Activated CD8-positive, alpha-beta memory T cell treated with anti-CD3 and anti-CD28 coated beads for 24 hours (primary cell): ENCODE measurements around the gene FAM219A.
"Not testable (repeated sequence)": the region's sequence is repeated elsewhere in the genome, so short reads cannot be mapped to it uniquely, and the experiment has no call there.

ENCODE experiments used
- DNase-seq: peaks from one replicate; pipeline ENCODE4 v3.0.0-alpha.2; 2020

Gene FAM219A

DNA sequence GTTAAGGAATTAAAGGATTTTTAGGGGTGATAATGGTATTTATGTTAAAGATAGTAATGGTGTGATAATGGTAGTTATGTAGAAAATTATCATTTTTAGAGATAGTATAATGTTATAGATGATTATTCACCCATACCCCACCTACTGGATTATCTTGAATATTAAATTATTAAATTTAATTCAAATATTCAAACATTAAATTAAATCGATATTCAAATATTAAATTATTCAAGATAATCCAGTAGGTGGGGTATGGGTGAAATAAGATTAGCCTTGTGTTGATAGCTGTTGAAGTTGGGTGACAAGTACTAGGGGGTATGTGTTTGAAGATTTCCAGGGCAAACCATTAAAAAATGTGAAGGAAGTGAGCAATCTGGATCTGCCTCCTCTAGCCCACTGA lies 15.6 kb downstream of the FAM219A start:
- DNase-seq = no peak

DNA sequence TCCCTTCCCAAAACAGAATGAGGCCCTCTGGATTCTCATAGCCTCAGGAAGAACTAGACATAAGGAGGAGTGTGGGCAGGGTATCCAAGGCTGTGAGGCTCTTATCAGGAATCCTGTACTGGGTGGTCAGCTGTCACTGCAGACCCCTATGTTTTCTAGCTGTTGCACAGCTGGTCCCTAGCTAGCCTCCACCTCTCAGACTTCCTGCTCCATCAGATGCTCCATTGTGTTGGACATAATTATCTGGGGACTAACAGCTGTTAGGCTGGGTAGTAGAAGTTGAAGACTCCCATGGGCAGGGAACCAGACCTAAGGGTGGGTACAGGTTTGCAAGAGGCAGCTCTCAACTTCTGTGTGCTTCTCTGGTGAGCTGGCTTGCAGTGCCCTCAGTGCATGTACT lies 18.4 kb downstream of the FAM219A start:
- no peak for DNase-seq

DNA sequence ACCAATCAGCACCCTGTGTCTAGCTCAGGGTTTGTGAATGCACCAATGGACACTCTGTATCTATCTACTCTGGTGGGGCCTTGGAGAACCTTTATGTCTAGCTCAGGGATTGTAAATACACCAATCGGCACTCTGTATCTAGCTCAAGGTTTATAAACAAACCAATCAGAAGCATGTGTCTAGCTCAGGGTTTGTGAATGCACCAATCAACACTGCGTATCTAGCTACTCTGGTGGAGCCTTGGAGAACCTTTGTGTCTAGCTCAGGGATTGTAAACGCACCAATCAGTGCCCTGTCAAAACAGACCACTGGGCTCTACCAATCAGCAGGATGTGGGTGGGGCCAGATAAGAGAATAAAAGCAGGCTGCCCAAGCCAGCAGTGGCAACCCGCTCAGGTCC lies 19.9 kb downstream of the FAM219A start:
- not testable (repeated sequence) for DNase-seq

DNA sequence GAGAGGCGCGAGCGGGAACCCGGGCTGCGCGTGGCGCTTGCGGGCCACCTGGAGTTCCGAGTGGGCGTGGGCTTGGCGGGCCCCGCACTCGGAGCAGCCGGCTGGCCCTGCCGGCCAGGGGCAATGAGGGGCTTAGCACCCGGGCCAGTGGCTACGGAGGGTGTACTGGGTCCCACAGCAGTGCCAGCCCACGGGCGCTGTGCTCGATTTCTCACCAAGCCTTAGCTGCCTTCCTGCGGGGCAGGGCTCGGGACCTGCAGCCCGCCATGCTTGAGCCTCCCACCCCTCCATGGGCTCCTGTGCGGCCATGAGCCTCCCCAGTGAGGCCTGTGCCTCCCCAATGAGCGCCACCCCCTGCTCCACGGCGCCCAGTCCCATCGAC lies 20.5 kb downstream of the FAM219A start:
- not testable (repeated sequence) for DNase-seq

DNA sequence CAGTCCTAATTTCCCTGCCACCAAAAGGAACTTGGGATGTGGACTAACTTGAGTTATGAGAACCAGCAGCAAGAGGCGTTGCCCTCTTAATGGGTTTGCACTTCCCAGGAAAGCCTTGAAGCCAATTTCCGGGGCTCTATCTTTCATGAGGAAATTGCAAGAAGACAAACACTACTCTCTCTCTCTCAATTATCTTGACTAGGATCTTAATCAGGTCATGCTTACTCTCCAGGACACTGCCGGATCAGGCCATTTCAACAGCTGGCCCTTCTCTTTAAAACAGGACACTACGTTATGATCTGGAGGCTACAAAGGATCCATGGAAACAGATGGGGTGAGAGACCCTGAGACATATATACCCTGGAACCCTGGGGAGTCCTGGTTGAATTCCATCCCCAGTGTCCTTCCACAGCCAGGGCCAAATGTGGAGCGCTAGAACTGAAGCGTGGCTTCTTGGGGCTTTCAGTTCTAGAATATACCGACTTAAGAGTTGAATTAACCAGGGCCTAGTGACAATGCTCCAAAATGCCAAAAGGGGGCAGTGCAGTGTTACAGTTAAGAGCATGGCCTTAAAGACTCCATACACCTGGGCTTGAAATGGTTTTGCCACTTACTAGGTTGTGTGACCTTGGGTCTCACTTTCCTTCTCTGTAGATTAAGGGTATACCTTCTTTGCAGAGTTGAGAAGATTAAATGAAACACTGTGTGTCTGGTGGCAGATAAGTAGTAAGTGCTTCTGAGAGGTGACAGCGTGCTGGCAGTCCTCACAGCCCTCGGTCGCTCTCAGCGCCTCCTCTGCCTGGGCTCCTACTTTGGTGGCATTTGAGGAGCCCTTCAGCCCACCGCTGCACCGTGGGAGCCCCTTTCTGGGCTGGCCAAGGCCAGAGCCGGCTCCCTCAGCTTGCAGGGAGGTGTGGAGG lies 21.1 kb downstream of the FAM219A start:
- DNase-seq = peak; percentile 75

DNA sequence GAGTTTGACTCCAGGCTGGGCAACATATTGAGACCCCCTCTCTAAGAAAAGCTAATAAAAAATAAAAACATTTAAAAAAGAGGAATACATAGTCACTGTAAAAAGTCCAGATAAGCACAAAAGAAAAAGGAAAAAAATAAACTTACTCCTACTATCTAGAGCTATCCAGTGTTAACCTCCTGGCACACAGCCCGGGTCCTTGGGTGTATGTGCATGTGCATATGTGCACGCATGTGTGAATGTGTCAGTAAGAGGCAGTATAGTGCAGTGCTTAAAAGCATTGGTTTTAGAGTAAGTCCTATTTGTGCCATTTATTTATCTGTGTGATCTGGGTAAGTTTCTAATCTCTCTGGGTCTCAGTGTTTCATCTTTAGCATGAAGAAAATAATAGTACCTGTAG lies 26.7 kb downstream of the FAM219A start:
- no peak for DNase-seq

DNA sequence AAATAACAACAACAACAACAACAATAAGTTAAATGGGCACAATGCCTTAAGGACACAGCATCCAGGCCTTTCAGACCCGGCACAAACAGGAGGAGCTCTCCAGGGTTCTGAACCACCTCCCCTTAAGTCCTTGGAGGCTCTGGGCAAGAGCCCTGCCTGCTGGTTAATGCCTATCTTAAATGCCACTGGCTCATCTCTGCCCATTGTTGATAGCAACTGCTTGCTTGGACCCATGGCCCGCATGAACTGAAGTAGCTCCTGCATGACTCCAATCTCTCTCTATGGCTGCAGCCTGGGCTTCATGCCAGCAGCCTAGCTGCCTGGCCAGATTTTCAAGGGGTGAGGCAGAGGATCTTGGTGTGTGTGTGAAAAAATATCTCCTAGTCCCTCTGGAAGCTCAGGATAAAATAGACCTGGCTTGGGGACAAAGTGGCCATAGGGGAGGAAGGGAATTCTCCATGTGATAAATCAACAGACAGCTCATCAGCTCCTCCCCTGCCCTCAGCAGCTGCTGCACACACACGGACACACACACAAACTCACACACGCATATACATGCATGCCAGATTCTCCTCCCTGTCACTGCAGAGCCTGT lies 27.4 kb downstream of the FAM219A start:
- no peak for DNase-seq

DNA sequence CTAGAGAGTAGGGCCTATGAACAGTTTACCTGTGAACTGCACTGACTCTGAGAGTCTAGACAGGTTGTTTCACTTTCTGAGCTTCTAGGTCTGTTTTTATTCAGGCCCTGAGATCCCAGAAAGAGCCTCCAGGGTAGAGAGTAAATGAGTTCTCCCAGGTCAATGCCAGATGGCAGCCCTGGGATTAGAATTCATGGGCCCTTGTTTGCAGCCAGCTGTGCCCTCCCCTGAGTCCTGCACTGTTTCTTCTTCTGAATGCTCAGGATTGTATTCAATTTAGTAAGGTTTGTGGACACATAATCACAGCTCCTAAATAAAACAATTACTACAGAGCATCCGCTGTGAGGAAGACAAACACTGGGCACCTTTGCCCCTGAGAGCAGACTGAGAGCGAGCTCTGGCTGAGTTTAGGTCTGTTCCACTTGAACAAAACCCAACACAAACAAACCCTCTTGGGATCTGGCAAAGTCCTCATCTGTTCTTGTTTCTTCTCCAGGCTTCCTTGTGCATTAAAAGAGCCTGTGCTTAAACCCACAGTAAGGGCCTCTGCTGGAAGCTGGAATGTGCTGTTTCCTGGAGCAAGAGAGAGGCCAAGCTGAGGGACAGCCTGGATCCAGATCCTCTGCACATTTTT lies 29.9 kb downstream of the FAM219A start:
- DNase-seq = no peak

DNA sequence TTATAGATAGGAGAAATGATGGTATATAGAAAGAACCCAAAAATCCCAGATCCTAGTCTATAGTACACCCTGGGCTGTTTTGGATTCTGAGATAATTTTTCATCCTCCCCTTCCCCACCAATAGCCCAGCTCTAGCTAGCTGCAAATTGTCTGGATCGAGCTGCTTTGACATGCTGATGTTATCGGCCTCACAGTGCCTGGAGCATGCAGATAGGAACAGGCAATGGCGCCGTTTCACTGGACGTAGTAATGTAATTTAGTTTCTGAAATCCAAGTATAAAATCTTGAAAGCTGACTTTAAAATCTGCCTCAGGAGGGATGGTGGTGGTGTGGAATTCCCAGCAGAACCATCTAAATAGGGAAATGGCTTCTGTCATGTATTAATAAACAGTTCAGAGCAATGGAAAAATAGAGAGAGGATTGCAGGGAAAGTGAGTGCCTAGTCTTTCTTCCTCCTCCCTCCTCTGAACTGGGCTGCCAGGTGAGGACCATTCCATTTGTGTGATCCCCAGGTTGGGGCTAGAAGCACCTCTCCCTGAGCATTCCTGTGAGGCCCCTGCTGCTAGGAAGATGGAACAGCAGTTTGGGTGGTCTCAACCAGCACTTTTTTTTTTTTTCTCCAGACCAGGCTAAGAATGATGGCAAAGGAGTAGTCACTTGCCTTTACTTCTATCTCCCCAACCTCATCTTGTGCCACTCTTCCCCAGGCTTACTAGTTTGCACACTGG lies 31.9 kb downstream of the FAM219A start:
- DNase-seq = no peak

DNA sequence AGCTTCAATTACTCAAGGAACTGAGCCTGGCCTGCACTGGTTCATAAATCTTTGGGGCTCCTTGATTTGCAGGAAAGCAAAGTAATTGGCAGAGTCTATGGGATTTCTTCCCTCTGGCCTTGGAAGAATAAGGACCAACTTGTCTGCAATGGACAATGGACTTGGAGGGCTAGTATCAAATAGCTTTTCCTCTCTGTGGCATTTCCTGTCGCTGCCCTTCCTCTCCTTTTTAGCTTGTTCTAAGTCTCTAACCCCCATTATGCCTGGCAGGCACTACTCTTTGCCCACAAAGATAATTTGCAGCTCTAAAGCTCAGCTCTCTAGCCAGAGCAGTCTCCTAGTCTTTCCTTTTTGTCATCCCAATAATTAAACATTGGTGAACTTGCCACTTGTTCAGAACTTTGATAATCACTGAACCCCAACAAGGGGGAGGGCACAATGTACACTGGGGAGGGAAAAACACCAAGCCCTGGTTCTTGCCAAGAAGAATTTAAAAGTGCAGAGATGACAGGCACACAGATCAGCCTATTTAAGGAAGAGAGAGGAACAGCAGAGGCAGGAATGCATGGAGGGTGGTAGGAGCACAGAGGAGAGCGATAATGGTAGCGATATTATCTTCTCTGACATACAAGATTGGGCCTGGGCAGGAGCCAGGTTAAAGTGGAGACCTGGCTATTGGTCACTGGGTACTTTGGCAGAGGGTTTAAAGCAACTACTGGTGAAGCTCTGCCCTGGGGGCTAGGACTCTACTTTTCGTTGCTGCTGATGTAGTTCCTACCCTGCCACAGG lies 38.5 kb downstream of the FAM219A start:
- DNase-seq = no peak

DNA sequence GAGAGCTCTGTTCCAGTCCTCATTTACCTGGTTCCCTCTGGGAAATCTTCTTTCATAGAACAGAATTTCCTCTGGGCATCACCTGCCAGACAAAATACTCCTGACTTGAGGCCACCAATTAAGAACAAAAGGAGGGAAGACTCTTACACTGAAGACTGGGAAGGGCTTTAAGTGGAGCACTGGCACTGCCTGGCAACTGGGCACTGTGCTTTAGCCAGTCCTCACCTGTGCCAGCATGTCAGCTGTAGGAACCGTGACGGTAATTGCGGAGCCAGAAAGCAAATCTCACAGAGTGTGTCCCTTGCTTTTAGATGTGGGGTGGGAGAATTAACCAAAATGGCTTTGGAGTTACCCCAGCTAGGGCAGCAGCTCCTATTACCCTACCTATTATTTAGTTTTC lies 40.6 kb downstream of the FAM219A start:
- DNase-seq = no peak

DNA sequence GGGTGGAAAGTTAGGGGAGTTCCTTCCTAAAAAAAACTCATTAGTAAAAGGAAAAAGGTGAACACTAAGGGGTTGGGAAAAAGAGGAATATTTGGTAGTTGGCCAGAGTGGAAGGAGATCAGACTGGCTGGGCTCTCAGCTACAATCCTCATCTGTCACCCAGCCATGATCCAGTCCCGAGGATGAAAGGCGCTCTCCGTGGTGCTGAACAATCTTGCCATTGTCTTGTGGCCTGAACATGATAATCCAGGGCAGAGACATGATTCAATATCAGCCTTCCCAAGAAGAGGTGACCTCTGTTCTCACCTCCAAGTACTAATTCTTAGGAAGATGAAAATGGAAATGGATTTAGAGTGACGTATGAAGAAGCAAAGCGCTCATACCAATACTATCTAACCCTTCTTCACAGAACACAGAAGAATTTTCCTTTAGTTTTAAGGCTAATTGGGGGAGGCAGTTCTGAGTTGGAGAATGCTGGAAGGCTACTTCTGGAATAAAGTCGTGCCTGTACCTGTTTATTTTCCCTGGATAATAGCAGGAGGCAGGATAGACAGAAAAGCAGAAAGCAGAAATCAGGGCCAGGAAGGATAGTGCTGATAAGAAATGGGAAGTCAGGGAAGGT lies 45.0 kb downstream of the FAM219A start:
- no peak for DNase-seq

DNA sequence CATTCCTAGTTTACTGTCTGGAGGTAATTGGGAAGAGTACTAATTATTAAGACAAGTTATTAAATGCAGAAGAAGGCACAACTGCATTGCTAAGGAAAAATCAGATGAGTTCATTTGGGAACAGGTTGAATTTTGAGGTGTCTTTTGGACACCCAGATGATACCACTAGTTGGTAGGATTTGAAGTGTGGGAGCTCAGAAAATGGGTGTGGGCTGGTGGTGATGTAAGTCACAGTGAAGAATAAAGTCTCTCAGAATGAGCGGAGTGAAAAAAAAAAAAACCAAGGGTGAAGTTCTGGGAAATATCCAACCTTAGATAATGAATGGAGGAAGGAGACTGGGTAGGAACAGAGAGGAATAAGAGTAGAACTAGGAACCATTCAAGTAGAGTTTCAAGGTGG lies 46.0 kb downstream of the FAM219A start:
- no peak for DNase-seq

DNA sequence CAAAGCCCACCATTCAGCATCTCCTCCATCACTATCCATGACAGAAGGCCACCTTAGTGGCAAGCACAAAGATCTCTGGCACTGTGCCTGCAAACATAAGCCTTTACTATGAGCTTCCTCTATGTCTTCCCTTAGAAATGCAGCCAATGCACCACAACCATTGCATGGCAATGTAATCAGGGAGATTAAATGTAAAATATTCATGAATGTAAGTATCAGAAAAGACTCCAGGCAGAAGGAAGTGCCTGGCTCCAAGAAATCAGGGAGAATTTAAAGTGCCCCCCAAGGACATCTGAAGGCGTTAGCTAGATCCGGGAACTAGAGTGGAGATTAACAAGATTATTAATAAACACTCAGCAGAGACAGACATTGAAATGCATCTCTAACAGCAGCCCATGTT lies 49.2 kb downstream of the FAM219A start:
- no peak for DNase-seq

DNA sequence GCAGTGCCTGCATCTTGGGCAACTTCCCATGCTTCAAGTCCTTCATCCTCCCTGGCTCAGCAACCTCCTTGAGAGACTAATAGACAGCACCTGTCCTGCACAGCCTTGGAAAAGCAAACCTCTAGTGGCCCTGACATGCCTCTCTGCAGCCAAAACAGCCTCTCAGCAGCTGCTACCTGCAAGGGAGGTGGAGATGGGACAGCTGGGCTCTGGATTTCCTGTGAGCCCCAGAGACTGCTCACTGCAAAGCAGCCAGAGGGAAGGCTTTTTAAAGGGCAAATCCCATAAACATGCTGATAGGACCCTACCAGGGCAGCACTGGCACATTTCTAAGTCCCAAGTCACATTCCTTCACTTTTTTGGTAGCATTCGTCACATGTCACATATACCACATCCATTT lies 50.2 kb downstream of the FAM219A start:
- peak; percentile 37 for DNase-seq

DNA sequence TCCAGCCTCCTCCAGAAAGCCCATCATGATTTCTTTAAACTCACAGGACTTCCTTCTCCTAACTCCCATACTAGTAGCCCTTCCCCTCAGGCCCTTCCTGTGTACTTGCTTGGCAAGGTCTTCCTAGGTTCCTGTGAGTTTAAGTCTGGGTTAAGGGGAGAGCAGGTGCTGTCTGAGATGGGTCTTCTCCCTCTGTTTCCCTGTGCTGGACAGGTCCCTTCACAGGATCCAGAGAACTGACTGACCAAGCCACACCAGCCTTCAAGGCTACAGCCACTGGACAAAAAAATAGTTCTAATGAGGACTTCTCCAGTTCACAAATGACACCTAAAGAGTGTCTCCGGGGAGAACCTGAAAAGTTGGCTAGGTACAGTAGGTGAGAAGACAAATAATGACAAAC lies 52.2 kb downstream of the FAM219A start:
- DNase-seq = no peak

DNA sequence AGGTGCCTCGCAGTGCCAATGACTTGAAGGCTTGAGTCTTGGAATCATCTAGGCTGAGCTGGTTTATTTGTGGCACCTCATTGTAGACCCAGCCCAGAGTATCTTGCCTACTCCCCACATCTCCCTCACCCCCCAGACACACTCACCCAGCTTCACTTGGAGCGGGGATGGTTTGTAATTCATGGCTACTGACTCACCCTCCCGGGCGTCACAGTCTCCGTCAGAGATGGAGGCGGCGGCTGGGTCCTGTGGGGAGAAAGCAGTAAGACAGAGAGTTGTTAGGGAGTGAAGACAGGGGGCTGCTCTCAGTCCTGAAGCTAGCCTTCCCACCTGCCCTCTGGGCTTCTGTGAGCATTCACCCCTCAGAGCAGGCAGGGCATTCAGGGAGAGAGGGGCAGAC lies 52.7 kb downstream of the FAM219A start:
- no peak for DNase-seq

DNA sequence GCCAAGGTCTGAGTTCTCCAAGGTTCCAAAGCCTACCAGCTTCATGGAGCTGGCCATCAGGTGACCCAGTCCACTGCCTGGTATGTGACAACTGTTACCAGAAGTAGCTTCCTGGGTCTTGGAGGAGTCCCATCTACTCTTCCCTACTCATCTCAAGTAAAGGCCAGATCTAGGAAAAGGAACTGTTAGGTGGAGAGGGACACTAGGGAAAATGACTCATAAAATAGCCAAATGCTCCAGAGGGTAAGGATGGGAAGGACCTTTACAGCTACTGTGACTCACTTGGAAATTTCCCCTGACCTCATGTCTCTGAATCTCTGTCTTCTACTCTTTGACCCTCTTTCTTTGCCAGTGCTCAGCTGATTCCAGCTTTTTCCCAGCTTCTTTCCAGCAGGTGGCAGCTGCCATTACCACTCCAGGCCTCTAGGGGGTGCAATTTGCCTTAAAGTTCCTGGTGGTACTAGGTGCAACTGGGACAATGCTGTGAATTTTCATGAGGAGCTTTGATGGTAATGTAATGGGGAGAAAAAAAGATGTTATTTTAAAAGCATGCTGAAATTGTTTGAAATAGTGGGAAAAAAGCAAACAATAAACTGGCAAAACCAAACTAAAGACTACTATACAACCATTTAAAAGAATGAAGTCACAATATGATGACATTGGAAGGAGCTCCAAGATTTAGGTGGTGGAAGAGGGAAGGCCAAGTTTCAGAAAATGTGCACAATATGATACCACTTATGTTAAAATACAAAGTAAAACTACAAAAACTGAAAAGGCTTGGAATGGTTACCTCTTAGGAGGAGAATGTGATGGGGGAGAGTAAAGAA lies 54.6 kb downstream of the FAM219A start:
- DNase-seq = peak; percentile 71

DNA sequence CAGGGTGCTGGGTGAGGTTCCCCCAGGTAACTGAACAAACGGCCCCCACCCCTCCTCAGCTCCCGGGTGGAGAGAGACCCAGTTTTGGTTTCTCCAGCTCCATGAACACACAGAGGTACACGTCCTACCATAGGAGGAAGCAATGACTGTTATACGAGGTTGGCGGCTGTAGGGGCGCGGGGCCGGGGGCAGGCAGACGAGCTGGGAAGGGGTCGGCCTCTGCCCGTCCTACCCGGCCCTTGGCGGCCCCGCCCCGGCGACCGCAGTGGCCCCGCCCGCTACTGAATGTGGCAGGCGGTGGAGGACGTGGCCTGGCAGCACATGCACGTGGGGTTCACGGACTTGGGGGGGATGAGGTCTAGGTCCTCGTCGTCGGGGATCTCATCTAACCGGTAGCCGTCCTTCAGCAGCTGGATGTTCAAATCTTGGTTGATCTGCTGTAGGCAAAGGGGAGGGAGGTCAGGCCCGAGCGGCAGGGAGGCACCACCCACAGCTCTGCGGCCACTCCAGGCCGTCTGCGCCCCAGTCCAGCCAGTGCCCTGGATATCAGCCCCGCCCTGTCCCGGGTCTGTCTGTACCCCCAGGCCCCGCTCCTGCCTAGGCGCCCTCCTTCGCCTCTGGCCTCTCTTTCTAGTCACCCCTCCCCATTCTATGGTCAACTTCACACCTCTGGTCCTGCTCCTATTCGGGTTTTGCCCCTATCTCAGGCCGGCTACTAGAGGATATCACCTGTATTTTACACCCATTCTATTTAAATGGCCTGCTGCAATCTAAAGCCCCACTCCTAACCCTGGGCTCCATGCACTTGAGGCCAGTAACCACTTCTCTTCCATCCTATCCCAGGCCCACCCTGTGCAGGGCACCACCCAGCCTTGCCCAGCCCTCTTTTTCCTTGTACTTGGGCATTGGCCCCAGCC lies 57.4 kb downstream of the FAM219A start:
- DNase-seq = no peak

DNA sequence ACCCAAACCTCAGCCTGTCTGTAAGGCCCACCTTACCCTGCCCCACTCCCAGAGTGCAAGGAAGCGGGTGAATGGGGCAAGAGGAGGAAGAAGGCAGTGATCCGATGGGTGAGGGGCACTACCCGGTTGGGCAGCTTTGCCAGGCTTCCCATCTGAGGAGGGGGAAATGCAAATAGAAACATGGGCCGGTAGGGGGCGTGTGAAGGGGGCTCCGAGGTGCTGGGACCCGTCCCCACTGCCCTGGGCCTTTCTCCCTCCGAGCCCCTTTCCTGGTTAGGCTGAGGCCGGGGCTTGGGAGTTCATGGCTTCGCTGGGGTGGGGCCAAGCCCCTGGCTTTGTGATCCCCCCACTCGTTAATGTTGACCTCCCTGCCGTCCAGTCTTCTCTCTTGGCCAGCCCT lies 58.1 kb downstream of the FAM219A start:
- DNase-seq = no peak
